Neural crest cell (in vitro differentiated cells): ENCODE results near the gene TRAPPC3L. TPM values are rescaled to one million over a fixed set of nuclear protein-coding genes. Genes with fewer than 3 reads are reported as not detected.

ENCODE experiments used
- DNase-seq: peaks from one replicate; pipeline ENCODE4 v3.0.0; 2021; ENCODE audit warnings: low read depth, mixed read lengths, low spot score
- H3K27ac Mint-ChIP-seq: one replicate; pipeline ENCODE4 v1.8.0; 2021; ENCODE audit warnings: mild to moderate bottlenecking, mixed read lengths; ENCODE audit not compliant: unreplicated experiment
- H3K27me3 Mint-ChIP-seq: 2 replicates; pipeline ENCODE4 v1.8.0; 2021; ENCODE audit warnings: low read depth, mild to moderate bottlenecking, mixed read lengths
- H3K36me3 Mint-ChIP-seq: 2 replicates; pipeline ENCODE4 v1.8.0; 2021; ENCODE audit warnings: low read depth, mild to moderate bottlenecking, mixed read lengths
- H3K4me1 Mint-ChIP-seq: 2 replicates; pipeline ENCODE4 v1.8.0; 2021; ENCODE audit warnings: mixed read lengths
- H3K4me3 Mint-ChIP-seq: one replicate; pipeline ENCODE4 v1.8.0; 2021; ENCODE audit warnings: mild to moderate bottlenecking, mixed read lengths
- H3K9me3 Mint-ChIP-seq: 2 replicates; pipeline ENCODE4 v1.8.0; 2021; ENCODE audit warnings: mixed read lengths
- CTCF ChIP-seq: fragments of 200-600 bp; sonication (generic); conservative IDR thresholded peaks from 2 replicates; pipeline ENCODE4 v1.5.0; 2021; ENCODE audit warnings: antibody characterized with exemption, mild to moderate bottlenecking
- total RNA-seq: library from RNA; stranded (reverse); gene quantifications from 2 replicates; pipeline ENCODE4 v1.2.1, GENCODE V29; 2021

The TRAPPC3L gene
- total RNA-seq, 1 donor from 2014 or later = not detected

DNA sequence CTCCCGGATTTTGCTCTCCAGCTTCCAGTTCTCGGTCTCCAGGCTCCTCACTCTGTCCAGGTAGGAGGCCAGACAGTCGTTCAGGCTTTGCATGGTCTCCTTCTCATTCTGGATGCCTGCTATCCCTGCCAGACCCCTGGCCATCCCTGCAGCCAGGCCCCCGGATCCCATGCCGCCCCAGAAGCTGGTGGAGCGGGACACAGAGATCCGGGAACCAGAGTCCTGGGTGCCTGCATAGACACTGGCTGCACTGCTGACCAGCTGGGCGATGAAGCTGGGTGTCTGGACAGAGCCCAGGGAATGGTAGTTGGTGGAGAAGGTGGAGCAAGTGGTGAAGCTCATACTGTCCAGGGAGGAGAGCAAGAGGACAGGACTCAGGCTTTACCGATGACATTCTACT lies 87.2 kb downstream of the TRAPPC3L start:
- H3K9me3 Mint-ChIP-seq = peaks cover 2% of the 10 kb centered on the region
- no peak overlapping the region for H3K4me3 Mint-ChIP-seq
- no peak overlapping the region for H3K27ac Mint-ChIP-seq
- no peak for TF ChIP-seq CTCF
- no peak for DNase-seq
- peaks cover 39% of the 10 kb centered on the region for H3K27me3 Mint-ChIP-seq
- H3K36me3 Mint-ChIP-seq = no peaks in the 10 kb centered on the region
- H3K4me1 Mint-ChIP-seq = peaks cover 8% of the 10 kb centered on the region

DNA sequence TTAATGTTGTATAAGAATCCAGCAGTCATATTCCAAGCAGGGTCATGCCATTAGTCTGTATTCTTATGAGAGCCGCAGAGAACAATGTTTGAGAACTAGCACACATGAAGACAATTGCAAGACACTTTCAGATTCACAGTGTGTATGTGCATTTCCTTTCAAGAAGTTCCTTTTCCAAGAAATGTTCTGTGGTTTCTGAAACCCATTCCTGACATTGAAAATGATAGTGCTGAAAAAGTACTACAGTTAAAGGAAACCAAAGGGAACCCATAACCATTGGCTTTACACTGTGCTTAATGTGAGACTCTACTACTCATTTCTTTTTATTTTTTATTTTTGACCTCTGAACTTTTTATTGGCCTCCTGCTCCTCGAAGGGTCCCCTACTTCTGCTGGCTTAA lies 88.6 kb downstream of the TRAPPC3L start:
- Mint-ChIP-seq H3K4me1 (peaks cover 3% of the 10 kb centered on the region), H3K36me3 (no peaks in the 10 kb centered on the region)
- no peak for DNase-seq

GRCh38 chr6:116456106-116456505 lies 89.4 kb downstream of the TRAPPC3L start:
- no peaks in the 10 kb centered on the region for H3K9me3 Mint-ChIP-seq
- H3K4me3 Mint-ChIP-seq = no peak overlapping the region
- H3K27me3 Mint-ChIP-seq = peaks cover 21% of the 10 kb centered on the region
- H3K27ac Mint-ChIP-seq = no peak overlapping the region
- H3K36me3 Mint-ChIP-seq = no peaks in the 10 kb centered on the region
- no peak for TF ChIP-seq CTCF
- peaks cover 3% of the 10 kb centered on the region for H3K4me1 Mint-ChIP-seq
- DNase-seq = no peak

More for the DNA sequence above, 88.6 kb downstream of the TRAPPC3L start:
- H3K4me3 Mint-ChIP-seq = no peak overlapping the region
- peaks cover 2% of the 10 kb centered on the region for H3K9me3 Mint-ChIP-seq
- peaks cover 28% of the 10 kb centered on the region for H3K27me3 Mint-ChIP-seq
- TF ChIP-seq CTCF = no peak
- no peak overlapping the region for H3K27ac Mint-ChIP-seq

DNA sequence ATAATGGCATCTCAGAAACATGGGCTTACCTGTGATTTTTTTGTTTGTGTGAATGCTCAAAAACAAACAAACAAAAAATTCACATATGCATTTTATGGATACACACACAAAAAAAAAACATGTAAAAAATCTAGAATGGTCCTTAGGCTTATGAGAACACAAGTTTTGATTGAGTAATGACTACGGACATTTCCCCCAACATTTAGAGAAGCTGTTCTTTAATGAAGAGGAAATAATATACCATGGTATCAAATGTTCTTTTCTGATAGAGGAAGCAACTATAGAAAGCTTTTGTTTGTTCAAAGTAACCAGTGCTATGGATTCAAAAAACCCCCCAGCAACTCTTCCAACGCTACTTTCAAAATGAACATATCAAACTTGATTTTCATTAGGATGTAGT lies 93.0 kb downstream of the TRAPPC3L start:
- DNase-seq = no peak

DNA sequence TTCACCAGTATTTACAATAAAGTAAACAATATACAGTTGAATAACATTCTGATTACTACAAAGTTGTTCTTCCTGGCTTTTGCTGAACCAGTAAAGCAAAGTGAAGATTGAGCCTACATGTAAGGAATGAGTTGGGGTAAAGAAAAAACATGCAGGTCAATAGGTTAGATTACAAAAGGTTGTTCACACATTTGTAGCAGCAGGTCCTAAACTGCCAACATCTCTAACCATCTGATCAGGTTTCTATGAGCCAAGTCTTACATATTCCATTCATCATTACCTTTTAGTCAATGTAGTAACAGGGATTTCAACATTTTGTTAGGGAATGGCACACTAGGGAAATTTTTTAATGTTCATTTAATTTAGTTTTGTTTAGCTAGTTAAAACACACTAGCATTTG lies 93.6 kb downstream of the TRAPPC3L start:
- Mint-ChIP-seq H3K9me3 (no peaks in the 10 kb centered on the region), H3K36me3 (no peaks in the 10 kb centered on the region), H3K4me1 (peaks cover 5% of the 10 kb centered on the region), H3K4me3 (no peak overlapping the region), H3K27me3 (no peaks in the 10 kb centered on the region), H3K27ac (no peak overlapping the region)
- TF ChIP-seq CTCF = no peak
- DNase-seq = no peak

More for the DNA sequence above, 93.0 kb downstream of the TRAPPC3L start:
- H3K36me3 Mint-ChIP-seq = no peaks in the 10 kb centered on the region
- no peak overlapping the region for H3K4me3 Mint-ChIP-seq
- peaks cover 5% of the 10 kb centered on the region for H3K4me1 Mint-ChIP-seq
- no peaks in the 10 kb centered on the region for H3K27me3 Mint-ChIP-seq
- TF ChIP-seq CTCF = no peak
- H3K9me3 Mint-ChIP-seq = no peaks in the 10 kb centered on the region
- H3K27ac Mint-ChIP-seq = no peak overlapping the region
